Measurements from ENCODE around the gene IL21.

The IL21 gene

GRCh38 chr4:122665161-122665929 lies 44.5 kb upstream of the IL21 start:
- Histone ChIP-seq H3K27ac (ENCODE audit: low read length, poor library complexity, severe bottlenecking) (no peak overlapping the region), H3K4me3 (ENCODE audit: insufficient read depth in 1 of 2, low read depth in 1 of 2, low read length in 2 of 2) (no peak overlapping the region), H2AFZ (ENCODE audit: low read depth, low read length) (no peak overlapping the region), H3K14ac (ENCODE audit: low read length in 2 of 2) (no peak overlapping the region), H3K36me3 (ENCODE audit: control insufficient read depth in 1 of 2, insufficient read depth in 2 of 2, low read depth in 1 of 2, low read length in 2 of 2) (no peaks in the 10 kb centered on the region), H3K79me1 (replicated peaks; ENCODE audit: low read length, poor library complexity, severe bottlenecking) (no peaks in the 10 kb centered on the region), H3K4ac (ENCODE audit: low read depth in 1 of 2, low read length in 2 of 2) (peak overlapping the region in 1 of 2 experiments; percentile 64), H2BK15ac (ENCODE audit: low read depth, poor library complexity, severe bottlenecking) (peak overlapping the region; percentile 68), H2BK5ac (ENCODE audit: low read depth, low read length, poor library complexity, severe bottlenecking) (no peak overlapping the region), H3K9ac (ENCODE audit: low read length) (no peak overlapping the region), H3K9me3 (ENCODE audit: control insufficient read depth, low read length) (no peaks in the 10 kb centered on the region), H3K4me1 (ENCODE audit: control insufficient read depth, insufficient read depth, low read depth, low read length) (peaks cover 4% of the 10 kb centered on the region), H2AK5ac (ENCODE audit: low read length, severe bottlenecking) (peak overlapping the region; percentile 53), H3K23ac (ENCODE audit: low read length in 2 of 2) (no peak overlapping the region), H2BK120ac (ENCODE audit: low read depth, low read length) (no peak overlapping the region), H3K4me2 (ENCODE audit: low read length, poor library complexity, severe bottlenecking) (no peak overlapping the region), H2BK12ac (ENCODE audit: low read length in 2 of 2) (peak overlapping the region in 1 of 2 experiments; percentile 97), H3K18ac (ENCODE audit: low read depth in 1 of 2, low read length in 2 of 2) (peak overlapping the region; percentile 52 to 90), H4K8ac (ENCODE audit: low read length) (no peak overlapping the region), H4K91ac (ENCODE audit: low read length) (no peak overlapping the region), H3K27me3 (ENCODE audit: control insufficient read depth in 1 of 2, insufficient read depth in 1 of 2, low read length in 2 of 2) (no peaks in the 10 kb centered on the region)
- WGBS: 24% methylated on average over 4 of the region's 5 CpGs
- DNase-seq: peak; percentile 79

GRCh38 chr4:122663814-122664610 lies 43.1 kb upstream of the IL21 start:
- H3K36me3 ChIP-seq (ENCODE audit: control insufficient read depth in 1 of 2, insufficient read depth in 2 of 2, low read depth in 1 of 2, low read length in 2 of 2): no peaks in the 10 kb centered on the region
- H2BK12ac ChIP-seq (ENCODE audit: low read length in 2 of 2): no peak overlapping the region
- no peak overlapping the region for H3K4ac ChIP-seq (ENCODE audit: low read depth in 1 of 2, low read length in 2 of 2)

GRCh38 chr4:122663291-122663690 lies 42.4 kb upstream of the IL21 start:
- Histone ChIP-seq H2BK120ac (ENCODE audit: low read depth, low read length) (no peak overlapping the region), H3K36me3 (ENCODE audit: control insufficient read depth in 1 of 2, insufficient read depth in 2 of 2, low read depth in 1 of 2, low read length in 2 of 2) (no peaks in the 10 kb centered on the region), H3K27ac (ENCODE audit: low read length, poor library complexity, severe bottlenecking) (no peak overlapping the region), H2BK15ac (ENCODE audit: low read depth, poor library complexity, severe bottlenecking) (no peak overlapping the region), H2AFZ (ENCODE audit: low read depth, low read length) (no peak overlapping the region), H3K9ac (ENCODE audit: low read length) (no peak overlapping the region), H4K8ac (ENCODE audit: low read length) (no peak overlapping the region), H2BK5ac (ENCODE audit: low read depth, low read length, poor library complexity, severe bottlenecking) (no peak overlapping the region), H3K4ac (ENCODE audit: low read depth in 1 of 2, low read length in 2 of 2) (no peak overlapping the region), H3K79me1 (replicated peaks; ENCODE audit: low read length, poor library complexity, severe bottlenecking) (no peaks in the 10 kb centered on the region), H3K4me3 (ENCODE audit: insufficient read depth in 1 of 2, low read depth in 1 of 2, low read length in 2 of 2) (no peak overlapping the region), H3K27me3 (ENCODE audit: control insufficient read depth in 1 of 2, insufficient read depth in 1 of 2, low read length in 2 of 2) (no peaks in the 10 kb centered on the region), H4K91ac (ENCODE audit: low read length) (no peak overlapping the region), H3K4me2 (ENCODE audit: low read length, poor library complexity, severe bottlenecking) (no peak overlapping the region), H3K18ac (ENCODE audit: low read depth in 1 of 2, low read length in 2 of 2) (no peak overlapping the region), H3K9me3 (ENCODE audit: control insufficient read depth, low read length) (no peaks in the 10 kb centered on the region), H2AK5ac (ENCODE audit: low read length, severe bottlenecking) (no peak overlapping the region), H3K14ac (ENCODE audit: low read length in 2 of 2) (no peak overlapping the region), H3K4me1 (ENCODE audit: control insufficient read depth, insufficient read depth, low read depth, low read length) (peaks cover 4% of the 10 kb centered on the region), H2BK12ac (ENCODE audit: low read length in 2 of 2) (no peak overlapping the region), H3K23ac (ENCODE audit: low read length in 2 of 2) (no peak overlapping the region)
- 39% methylated on average over 1 of the region's 1 CpG for WGBS
- DNase-seq: no peak

More at GRCh38 chr4:122663814-122664610, 43.1 kb upstream of the IL21 start:
- Histone ChIP-seq H4K8ac (ENCODE audit: low read length) (no peak overlapping the region), H2BK15ac (ENCODE audit: low read depth, poor library complexity, severe bottlenecking) (no peak overlapping the region), H3K4me1 (ENCODE audit: control insufficient read depth, insufficient read depth, low read depth, low read length) (peaks cover 4% of the 10 kb centered on the region), H2BK120ac (ENCODE audit: low read depth, low read length) (no peak overlapping the region), H2AFZ (ENCODE audit: low read depth, low read length) (no peak overlapping the region), H3K27me3 (ENCODE audit: control insufficient read depth in 1 of 2, insufficient read depth in 1 of 2, low read length in 2 of 2) (no peaks in the 10 kb centered on the region), H3K9me3 (ENCODE audit: control insufficient read depth, low read length) (no peaks in the 10 kb centered on the region), H3K23ac (ENCODE audit: low read length in 2 of 2) (no peak overlapping the region), H3K79me1 (replicated peaks; ENCODE audit: low read length, poor library complexity, severe bottlenecking) (no peaks in the 10 kb centered on the region), H2AK5ac (ENCODE audit: low read length, severe bottlenecking) (no peak overlapping the region), H2BK5ac (ENCODE audit: low read depth, low read length, poor library complexity, severe bottlenecking) (no peak overlapping the region), H3K18ac (ENCODE audit: low read depth in 1 of 2, low read length in 2 of 2) (no peak overlapping the region), H3K4me3 (ENCODE audit: insufficient read depth in 1 of 2, low read depth in 1 of 2, low read length in 2 of 2) (no peak overlapping the region), H3K9ac (ENCODE audit: low read length) (peak overlapping the region; percentile 44), H4K91ac (ENCODE audit: low read length) (no peak overlapping the region), H3K4me2 (ENCODE audit: low read length, poor library complexity, severe bottlenecking) (no peak overlapping the region), H3K27ac (ENCODE audit: low read length, poor library complexity, severe bottlenecking) (no peak overlapping the region), H3K14ac (ENCODE audit: low read length in 2 of 2) (no peak overlapping the region)
- DNase-seq: no peak
- WGBS: 84% methylated on average over 5 of the region's 9 CpGs

- H2AFZ ChIP-seq (ENCODE audit: low read depth, low read length): no peak overlapping the region
- H4K8ac ChIP-seq (ENCODE audit: low read length): no peak overlapping the region
- no peak overlapping the region for H3K4me2 ChIP-seq (ENCODE audit: low read length, poor library complexity, severe bottlenecking)
- WGBS: 50% methylated on average over 1 of the region's 2 CpGs
- H3K27ac ChIP-seq (ENCODE audit: low read length, poor library complexity, severe bottlenecking): no peak overlapping the region
- no peak overlapping the region for H4K91ac ChIP-seq (ENCODE audit: low read length)
- H3K4me1 ChIP-seq (ENCODE audit: control insufficient read depth, insufficient read depth, low read depth, low read length): peaks cover 4% of the 10 kb centered on the region
- no peaks in the 10 kb centered on the region for H3K79me1 ChIP-seq (replicated peaks; ENCODE audit: low read length, poor library complexity, severe bottlenecking)
- H3K4ac ChIP-seq (ENCODE audit: low read depth in 1 of 2, low read length in 2 of 2): peak overlapping the region in 1 of 2 experiments; percentile 9
- no peaks in the 10 kb centered on the region for H3K36me3 ChIP-seq (ENCODE audit: control insufficient read depth in 1 of 2, insufficient read depth in 2 of 2, low read depth in 1 of 2, low read length in 2 of 2)
- no peak for DNase-seq
- no peak overlapping the region for H3K23ac ChIP-seq (ENCODE audit: low read length in 2 of 2)
- no peak overlapping the region for H2BK5ac ChIP-seq (ENCODE audit: low read depth, low read length, poor library complexity, severe bottlenecking)
- H2AK5ac ChIP-seq (ENCODE audit: low read length, severe bottlenecking): no peak overlapping the region
- H3K4me3 ChIP-seq (ENCODE audit: insufficient read depth in 1 of 2, low read depth in 1 of 2, low read length in 2 of 2): no peak overlapping the region
- H2BK120ac ChIP-seq (ENCODE audit: low read depth, low read length): no peak overlapping the region
- no peak overlapping the region for H3K9ac ChIP-seq (ENCODE audit: low read length)
- no peak overlapping the region for H3K14ac ChIP-seq (ENCODE audit: low read length in 2 of 2)
- no peaks in the 10 kb centered on the region for H3K9me3 ChIP-seq (ENCODE audit: control insufficient read depth, low read length)
- no peaks in the 10 kb centered on the region for H3K27me3 ChIP-seq (ENCODE audit: control insufficient read depth in 1 of 2, insufficient read depth in 1 of 2, low read length in 2 of 2)
- no peak overlapping the region for H2BK15ac ChIP-seq (ENCODE audit: low read depth, poor library complexity, severe bottlenecking)
- H3K18ac ChIP-seq (ENCODE audit: low read depth in 1 of 2, low read length in 2 of 2): no peak overlapping the region
- no peak overlapping the region for H2BK12ac ChIP-seq (ENCODE audit: low read length in 2 of 2)
Observed at GRCh38 chr4:122662701-122663100, 41.8 kb upstream of the IL21 start.
